GM23338 (cell line): ENCODE results near the gene CDC42EP5. TPM values are rescaled to one million over a fixed set of nuclear protein-coding genes. Genes with fewer than 3 reads are reported as not detected.

Experiments
- ATAC-seq: fragments of 200-7000 bp; cut with Tn5 transposase; 3 replicates; pipeline ENCODE4 v1.9.1; 2020
- DNase-seq: peaks from one replicate; pipeline ENCODE4 v3.0.0-alpha.2; 2015; ENCODE audit warnings: low spot score
- H2AFZ ChIP-seq: fragments of 200-600 bp; sonication (generic); 2 replicates; pipeline ENCODE4 v1.8.0; 2016; ENCODE audit warnings: antibody characterized with exemption, mild to moderate bottlenecking, moderate library complexity
- H3F3A ChIP-seq: fragments of 200-600 bp; sonication (generic); replicated peaks from 2 replicates; pipeline ENCODE4 v1.8.0; 2017; ENCODE audit warnings: antibody characterized with exemption, mixed run types, low read depth
- H3K27ac ChIP-seq: fragments of 200-600 bp; sonication (generic); 2 replicates; pipeline ENCODE4 v1.6.1; 2016; ENCODE audit warnings: low read depth
- H3K27me3 ChIP-seq: fragments of 200-600 bp; sonication (generic); 2 replicates; pipeline ENCODE4 v1.8.0; 2016; ENCODE audit warnings: mild to moderate bottlenecking, mixed run types, moderate library complexity; ENCODE audit not compliant: insufficient read depth
- H3K36me3 ChIP-seq: fragments of 200-600 bp; sonication (generic); 2 replicates; pipeline ENCODE4 v1.8.0; 2016; ENCODE audit warnings: mild to moderate bottlenecking; ENCODE audit not compliant: insufficient read depth
- H3K4me1 ChIP-seq: fragments of 200-600 bp; sonication (generic); 2 replicates; pipeline ENCODE4 v1.8.0; 2016; ENCODE audit warnings: mild to moderate bottlenecking, moderate library complexity; ENCODE audit not compliant: insufficient read depth
- H3K4me2 ChIP-seq: fragments of 200-600 bp; sonication (generic); 2 replicates; pipeline ENCODE4 v1.7.1; 2017; ENCODE audit warnings: mixed run types
- H3K4me3 ChIP-seq: fragments of 200-600 bp; sonication (generic); 2 replicates; pipeline ENCODE4 v1.6.1; 2016; ENCODE audit warnings: mixed run types
- H3K79me2 ChIP-seq: fragments of 200-600 bp; sonication (generic); replicated peaks from 2 replicates; pipeline ENCODE4 v1.8.0; 2017; ENCODE audit warnings: mild to moderate bottlenecking; ENCODE audit not compliant: insufficient read depth
- H3K9me2 ChIP-seq: fragments of 200-600 bp; sonication (generic); 2 replicates; pipeline ENCODE4 v1.8.0; 2017; ENCODE audit not compliant: insufficient read depth
- H4K20me1 ChIP-seq: fragments of 200-600 bp; sonication (generic); replicated peaks from 2 replicates; pipeline ENCODE4 v1.8.0; 2017; ENCODE audit warnings: mild to moderate bottlenecking; ENCODE audit not compliant: insufficient read depth
- H3K27ac Mint-ChIP-seq: 2 replicates; pipeline ENCODE4 v1.8.0; 2020; ENCODE audit warnings: inconsistent platforms, mild to moderate bottlenecking, moderate library complexity, mixed read lengths
- H3K27me3 Mint-ChIP-seq: 3 replicates; pipeline ENCODE4 v1.8.0; 2022; ENCODE audit warnings: low read depth, mild to moderate bottlenecking, moderate library complexity, mixed read lengths, inconsistent platforms; ENCODE audit not compliant: insufficient read depth, poor library complexity
- H3K36me3 Mint-ChIP-seq: 3 replicates; pipeline ENCODE4 v1.8.0; 2021; ENCODE audit warnings: low read depth, mild to moderate bottlenecking, inconsistent platforms, moderate library complexity, mixed read lengths
- H3K4me1 Mint-ChIP-seq: 3 replicates; pipeline ENCODE4 v1.8.0; 2020; ENCODE audit warnings: mild to moderate bottlenecking, inconsistent platforms, mixed read lengths
- H3K4me3 Mint-ChIP-seq: 3 replicates; pipeline ENCODE4 v1.8.0; 2021; ENCODE audit warnings: moderate library complexity, mild to moderate bottlenecking, inconsistent platforms, mixed read lengths
- H3K9me3 Mint-ChIP-seq: 3 replicates; pipeline ENCODE4 v1.8.0; 2020; ENCODE audit warnings: moderate library complexity, mild to moderate bottlenecking, inconsistent platforms, mixed read lengths
- CREB1 ChIP-seq: fragments of 250-450 bp; sonication (Bioruptor Pico); IDR thresholded peaks from 2 replicates; pipeline ENCODE4 v1.5.0; 2020; ENCODE audit warnings: low read depth, mild to moderate bottlenecking, moderate library complexity
- CTCF ChIP-seq, 2 experiments: fragments of 200-600 bp in 1 of 2; sonication (generic) in 1 of 2; conservative IDR thresholded peaks; 2 replicates each; pipeline versions ENCODE4 v1.5.1 to v1.6.1; 2016 to 2017; ENCODE audit warnings: antibody characterized with exemption in 2 of 2, low read depth in 2 of 2, mild to moderate bottlenecking in 2 of 2, moderate library complexity in 1 of 2
- ETS1 ChIP-seq: IDR thresholded peaks from 2 replicates; pipeline ENCODE4 v1.6.1; 2016; ENCODE audit warnings: antibody characterized with exemption
- EZH2 ChIP-seq: fragments of 200-600 bp; sonication (generic); IDR thresholded peaks from one replicate; pipeline ENCODE4 v1.8.0; 2017; ENCODE audit warnings: antibody characterized with exemption, mild to moderate bottlenecking, low read depth; ENCODE audit not compliant: unreplicated experiment
- EZH2phosphoT487 ChIP-seq: fragments of 200-600 bp; sonication (generic); IDR thresholded peaks from one replicate; pipeline ENCODE4 v1.8.1; 2018; ENCODE audit warnings: antibody characterized with exemption; ENCODE audit not compliant: unreplicated experiment
- JUNB ChIP-seq: IDR thresholded peaks from one replicate; pipeline ENCODE4 v1.6.1; 2016; ENCODE audit warnings: antibody characterized with exemption; ENCODE audit not compliant: unreplicated experiment
- NANOG ChIP-seq: IDR thresholded peaks from 2 replicates; pipeline ENCODE4 v1.6.1; 2016; ENCODE audit warnings: antibody characterized with exemption, borderline replicate concordance
- POLR2AphosphoS5 ChIP-seq: IDR thresholded peaks from 2 replicates; pipeline ENCODE4 v1.6.1; 2016; ENCODE audit warnings: antibody characterized with exemption, low read depth
- STAT1 ChIP-seq: IDR thresholded peaks from one replicate; pipeline ENCODE4 v1.6.1; 2016; ENCODE audit warnings: antibody characterized with exemption; ENCODE audit not compliant: unreplicated experiment
- ZNF114 ChIP-seq: fragments of 250-450 bp; sonication (Bioruptor Pico); IDR thresholded peaks from 2 replicates; pipeline ENCODE4 v1.5.0; 2020; ENCODE audit warnings: mild to moderate bottlenecking, moderate library complexity
- ZNF331 ChIP-seq: fragments of 250-450 bp; sonication (Bioruptor Pico); IDR thresholded peaks from 2 replicates; pipeline ENCODE4 v1.5.0; 2020; ENCODE audit warnings: low read depth, mild to moderate bottlenecking, moderate library complexity
- ZNF462 ChIP-seq: fragments of 250-450 bp; sonication (Bioruptor Pico); IDR thresholded peaks from 2 replicates; pipeline ENCODE4 v1.5.0; 2020; ENCODE audit warnings: mild to moderate bottlenecking, moderate library complexity
- polyA plus RNA-seq: library from polyadenylated mRNA; unstranded; fragments of >200 nt; fragmentation: Nextera tagmentation; extraction: Ambion mirVana; gene quantifications from 2 replicates; pipeline ENCODE4 v1.2.1, GENCODE V29; 2016
- total RNA-seq: library from RNA; depleted of rRNA; stranded (reverse); fragments of >200 nt; shearing (Covaris generic); gene quantifications from 2 replicates; pipeline ENCODE4 v1.2.3, GENCODE V29; 2014
- TF ChIP-seq, protein P1 (sequence below): IDR thresholded peaks from one replicate; pipeline ENCODE4 v1.6.1; 2018; ENCODE audit warnings: antibody characterized with exemption; ENCODE audit not compliant: unreplicated experiment

Gene CDC42EP5
- total and polyA plus RNA-seq, 2 experiments from 2014 or later: 1.4 to 3.4 TPM

GRCh38 chr19:54480051-54480450 is 7.0 kb upstream of the CDC42EP5 start:
- TF ChIP-seq JUNB (no peak), STAT1 (no peak), ZNF114 (no peak), ZNF331 (no peak), NANOG (no peak), CREB1 (CRISPR knock-in tag) (no peak), EZH2phosphoT487 (no peak), ZNF462 (CRISPR knock-in tag) (no peak), CTCF (conservative IDR thresholded peaks at IDR 0.05; ENCODE audit: low read depth in 2 of 2) (no peak), ETS1 (no peak), POLR2AphosphoS5 (no peak), EZH2 (no peak)
- TF ChIP-seq, protein P1, sequence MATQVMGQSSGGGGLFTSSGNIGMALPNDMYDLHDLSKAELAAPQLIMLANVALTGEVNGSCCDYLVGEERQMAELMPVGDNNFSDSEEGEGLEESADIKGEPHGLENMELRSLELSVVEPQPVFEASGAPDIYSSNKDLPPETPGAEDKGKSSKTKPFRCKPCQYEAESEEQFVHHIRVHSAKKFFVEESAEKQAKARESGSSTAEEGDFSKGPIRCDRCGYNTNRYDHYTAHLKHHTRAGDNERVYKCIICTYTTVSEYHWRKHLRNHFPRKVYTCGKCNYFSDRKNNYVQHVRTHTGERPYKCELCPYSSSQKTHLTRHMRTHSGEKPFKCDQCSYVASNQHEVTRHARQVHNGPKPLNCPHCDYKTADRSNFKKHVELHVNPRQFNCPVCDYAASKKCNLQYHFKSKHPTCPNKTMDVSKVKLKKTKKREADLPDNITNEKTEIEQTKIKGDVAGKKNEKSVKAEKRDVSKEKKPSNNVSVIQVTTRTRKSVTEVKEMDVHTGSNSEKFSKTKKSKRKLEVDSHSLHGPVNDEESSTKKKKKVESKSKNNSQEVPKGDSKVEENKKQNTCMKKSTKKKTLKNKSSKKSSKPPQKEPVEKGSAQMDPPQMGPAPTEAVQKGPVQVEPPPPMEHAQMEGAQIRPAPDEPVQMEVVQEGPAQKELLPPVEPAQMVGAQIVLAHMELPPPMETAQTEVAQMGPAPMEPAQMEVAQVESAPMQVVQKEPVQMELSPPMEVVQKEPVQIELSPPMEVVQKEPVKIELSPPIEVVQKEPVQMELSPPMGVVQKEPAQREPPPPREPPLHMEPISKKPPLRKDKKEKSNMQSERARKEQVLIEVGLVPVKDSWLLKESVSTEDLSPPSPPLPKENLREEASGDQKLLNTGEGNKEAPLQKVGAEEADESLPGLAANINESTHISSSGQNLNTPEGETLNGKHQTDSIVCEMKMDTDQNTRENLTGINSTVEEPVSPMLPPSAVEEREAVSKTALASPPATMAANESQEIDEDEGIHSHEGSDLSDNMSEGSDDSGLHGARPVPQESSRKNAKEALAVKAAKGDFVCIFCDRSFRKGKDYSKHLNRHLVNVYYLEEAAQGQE: no peak
- no peak for DNase-seq
- no peak overlapping the region for H3K27ac Mint-ChIP-seq
- ATAC-seq: no peak
- no peak overlapping the region for H3K27ac ChIP-seq
- H3K4me1 ChIP-seq: no peaks in the 10 kb centered on the region
- no peaks in the 10 kb centered on the region for H3K9me2 ChIP-seq
- H2AFZ ChIP-seq: 0 out of 2 replicates have a peak overlapping the region, but pooled peaks have one; percentile 23
- peaks cover under 1% of the 10 kb centered on the region; the same call in 1 of the 3 replicates for H3K36me3 Mint-ChIP-seq
- H3F3A ChIP-seq: no peaks in the 10 kb centered on the region
- no peaks in the 10 kb centered on the region for H3K36me3 ChIP-seq
- no peaks in the 10 kb centered on the region for H4K20me1 ChIP-seq
- H3K27me3 Mint-ChIP-seq: peaks cover 14% of the 10 kb centered on the region
- no peaks in the 10 kb centered on the region for H3K27me3 ChIP-seq
- H3K4me3 ChIP-seq: no peak overlapping the region
- H3K4me3 Mint-ChIP-seq: no peak overlapping the region
- H3K79me2 ChIP-seq: no peaks in the 10 kb centered on the region
- H3K4me2 ChIP-seq: no peak overlapping the region
- peaks cover 7% of the 10 kb centered on the region; the same call in 1 of the 3 replicates for H3K4me1 Mint-ChIP-seq
- H3K9me3 Mint-ChIP-seq: peaks cover 24% of the 10 kb centered on the region
